Choroid plexus epithelial cell (primary cell): ENCODE measurements around the gene PRF1.

Experiments
- DNase-seq: peaks from one replicate; pipeline ENCODE4 v3.0.0-alpha.2; 2010; ENCODE audit warnings: low read depth
- H3K4me3 ChIP-seq: 2 replicates; pipeline ENCODE4 v1.5.1; 2011; ENCODE audit warnings: low read depth, mild to moderate bottlenecking, control low read depth, low read length, moderate library complexity
- TF ChIP-seq, protein P1 (sequence below): conservative IDR thresholded peaks from 2 replicates; pipeline ENCODE4 v1.5.1; 2011; ENCODE audit warnings: low read depth, mild to moderate bottlenecking, control low read depth, inconsistent platforms, low read length, moderate library complexity

The PRF1 gene

GRCh38 chr10:70552586-70552985, 50.0 kb downstream of the PRF1 start:
- DNase-seq = no peak
- H3K4me3 ChIP-seq = no peak overlapping the region
- TF ChIP-seq, protein P1, sequence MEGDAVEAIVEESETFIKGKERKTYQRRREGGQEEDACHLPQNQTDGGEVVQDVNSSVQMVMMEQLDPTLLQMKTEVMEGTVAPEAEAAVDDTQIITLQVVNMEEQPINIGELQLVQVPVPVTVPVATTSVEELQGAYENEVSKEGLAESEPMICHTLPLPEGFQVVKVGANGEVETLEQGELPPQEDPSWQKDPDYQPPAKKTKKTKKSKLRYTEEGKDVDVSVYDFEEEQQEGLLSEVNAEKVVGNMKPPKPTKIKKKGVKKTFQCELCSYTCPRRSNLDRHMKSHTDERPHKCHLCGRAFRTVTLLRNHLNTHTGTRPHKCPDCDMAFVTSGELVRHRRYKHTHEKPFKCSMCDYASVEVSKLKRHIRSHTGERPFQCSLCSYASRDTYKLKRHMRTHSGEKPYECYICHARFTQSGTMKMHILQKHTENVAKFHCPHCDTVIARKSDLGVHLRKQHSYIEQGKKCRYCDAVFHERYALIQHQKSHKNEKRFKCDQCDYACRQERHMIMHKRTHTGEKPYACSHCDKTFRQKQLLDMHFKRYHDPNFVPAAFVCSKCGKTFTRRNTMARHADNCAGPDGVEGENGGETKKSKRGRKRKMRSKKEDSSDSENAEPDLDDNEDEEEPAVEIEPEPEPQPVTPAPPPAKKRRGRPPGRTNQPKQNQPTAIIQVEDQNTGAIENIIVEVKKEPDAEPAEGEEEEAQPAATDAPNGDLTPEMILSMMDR = no peak

GRCh38 chr10:70551971-70552422, 50.5 kb downstream of the PRF1 start:
- H3K4me3 ChIP-seq = no peak overlapping the region
- DNase-seq = peak; percentile 94
- TF ChIP-seq, protein P1 = no peak

GRCh38 chr10:70551466-70551865, 51.1 kb downstream of the PRF1 start:
- no peak overlapping the region for H3K4me3 ChIP-seq
- peak; percentile 30 for DNase-seq
- TF ChIP-seq, protein P1 = no peak

- no peak overlapping the region for H3K4me3 ChIP-seq
- no peak for DNase-seq
- TF ChIP-seq, protein P1 = no peak
These were observed 52.1 kb downstream of the PRF1 start for GRCh38 chr10:70550459-70550858.

- TF ChIP-seq, protein P1 = peak; percentile 84
- peak; percentile 73 for DNase-seq
- H3K4me3 ChIP-seq = no peak overlapping the region
These were observed 52.5 kb downstream of the PRF1 start for GRCh38 chr10:70549962-70550458.

GRCh38 chr10:70549351-70549961, 53.1 kb downstream of the PRF1 start:
- no peak overlapping the region for H3K4me3 ChIP-seq
- no peak for DNase-seq
- TF ChIP-seq, protein P1 = no peak
